H1 (cell line): ENCODE data around the gene KDM6B.

Source experiments
- POU5F1 ChIP-seq: IDR thresholded peaks from 2 replicates; pipeline ENCODE4 v1.6.1; 2011; ENCODE audit warnings: low read depth, mild to moderate bottlenecking, low read length, moderate library complexity
- SP2 ChIP-seq: IDR thresholded peaks from 2 replicates; pipeline ENCODE4 v1.6.1; 2012; ENCODE audit warnings: mild to moderate bottlenecking, low read length, inconsistent platforms

DNA sequence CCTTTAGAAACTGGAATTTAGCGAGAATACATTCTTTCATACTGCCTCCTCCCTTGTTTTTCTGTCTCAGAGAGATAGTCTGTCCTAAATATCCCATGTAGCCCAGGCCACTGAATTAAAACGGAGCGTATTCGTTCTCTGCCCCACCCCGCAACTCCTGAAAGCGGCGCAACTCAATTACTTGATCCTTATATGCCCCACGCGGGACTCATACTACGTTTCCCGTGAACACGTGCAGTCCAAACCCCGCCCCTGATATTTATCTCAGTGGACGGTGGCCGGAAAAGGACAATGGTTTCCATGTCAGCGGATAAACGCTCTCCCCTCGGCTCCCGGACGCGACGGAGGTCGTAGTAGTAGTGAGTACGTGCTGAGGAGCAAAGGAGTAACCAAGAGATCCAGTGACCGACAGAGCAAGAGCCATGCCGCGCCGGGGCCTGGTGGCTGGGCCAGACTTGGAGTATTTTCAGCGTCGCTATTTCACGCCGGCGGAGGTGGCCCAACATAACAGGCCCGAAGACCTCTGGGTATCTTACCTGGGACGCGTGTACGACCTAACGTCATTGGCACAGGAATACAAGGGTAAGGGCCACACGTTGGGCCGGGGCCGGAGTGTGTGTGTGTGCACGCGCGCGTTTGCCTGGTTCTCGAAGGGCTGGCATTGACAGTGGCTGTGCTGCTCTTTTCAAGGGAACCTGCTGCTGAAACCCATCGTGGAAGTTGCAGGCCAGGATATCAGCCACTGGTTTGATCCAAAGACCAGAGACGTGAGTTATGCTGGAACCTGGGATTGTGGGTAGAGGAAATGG is 23.9 kb downstream of the KDM6B start, which contains the start of gene CYB5D1:
- TF ChIP-seq POU5F1 (no peak), SP2 (no peak)
